Common myeloid progenitor, CD34-positive (primary cell): ENCODE data around the gene DPP10.

Source experiments
- CTCF ChIA-PET: fragments of 350-600 bp; sonication (Branson Sonifier 250); formaldehyde crosslinking; loops from one replicate; lab custom pipeline; 2021; ENCODE audit warnings: antibody characterized with exemption; lab: Charles Lee
- POLR2A ChIA-PET: fragments of 350-600 bp; sonication (Branson Sonifier 250); formaldehyde crosslinking; loops from one replicate; lab custom pipeline; 2021; ENCODE audit warnings: antibody characterized with exemption; lab: Charles Lee
- DNase-seq, 3 donors: peaks; one replicate each; pipeline versions ENCODE4 v3.0.0 to v3.0.0-alpha.2; 2013
- H3K27ac ChIP-seq, 2 experiments: 1 replicate in 1 of 2; 2 replicates in 1 of 2; pipeline ENCODE4 v1.7.0; 2013; ENCODE audit warnings: inconsistent platforms in 2 of 2, low read length in 2 of 2, mild to moderate bottlenecking in 2 of 2, low read depth in 1 of 2, moderate library complexity in 1 of 2; ENCODE audit not compliant: severe bottlenecking in 2 of 2, insufficient read depth in 1 of 2, poor library complexity in 1 of 2
- H3K27me3 ChIP-seq, 5 experiments: replicated peaks in 2 of 5; 1 replicate in 3 of 5; 2 replicates in 2 of 5; pipeline versions ENCODE4 v1.6.1 to v1.7.0; 2013; ENCODE audit warnings: low read length in 4 of 5, mild to moderate bottlenecking in 2 of 5, moderate library complexity in 2 of 5, inconsistent platforms in 1 of 5; ENCODE audit not compliant: insufficient read depth in 5 of 5, control insufficient read depth in 4 of 5
- H3K36me3 ChIP-seq, 4 experiments: 1 replicate in 2 of 4; 2 replicates in 2 of 4; pipeline versions ENCODE4 v1.6.1 to v1.7.0; 2013; ENCODE audit warnings: low read length in 3 of 4, control low read depth in 1 of 4, mild to moderate bottlenecking in 1 of 4; ENCODE audit not compliant: control insufficient read depth in 4 of 4, insufficient read depth in 4 of 4
- H3K4me1 ChIP-seq, 4 experiments: 1 replicate in 3 of 4; 2 replicates in 1 of 4; pipeline versions ENCODE4 v1.6.1 to v1.7.1; 2013; ENCODE audit warnings: low read length in 3 of 4, mild to moderate bottlenecking in 3 of 4, control low read depth in 1 of 4, inconsistent platforms in 1 of 4, moderate library complexity in 1 of 4; ENCODE audit not compliant: control insufficient read depth in 4 of 4, insufficient read depth in 4 of 4; ENCODE audit errors: control extremely low read depth in 1 of 4
- H3K4me3 ChIP-seq, 7 experiments: 1 replicate in 4 of 7; 2 replicates in 3 of 7; pipeline versions ENCODE4 v1.5.1 to v1.7.0; 2013; ENCODE audit warnings: mild to moderate bottlenecking in 7 of 7, low read length in 6 of 7, moderate library complexity in 6 of 7, inconsistent platforms in 2 of 7, low read depth in 2 of 7, control low read depth in 1 of 7; ENCODE audit not compliant: insufficient read depth in 4 of 7, control insufficient read depth in 1 of 7; ENCODE audit errors: extremely low read depth in 1 of 7
- H3K9me3 ChIP-seq, 5 experiments: 1 replicate in 4 of 5; 2 replicates in 1 of 5; pipeline versions ENCODE4 v1.6.1 to v1.7.1; 2013; ENCODE audit warnings: low read length in 4 of 5, mild to moderate bottlenecking in 2 of 5, inconsistent platforms in 1 of 5, low read depth in 1 of 5, moderate library complexity in 1 of 5; ENCODE audit not compliant: control insufficient read depth in 4 of 5, insufficient read depth in 2 of 5; ENCODE audit errors: control extremely low read depth in 1 of 5
- WGBS: methylation state at CpG from one replicate; pipeline ENCODE4 v1.1.5; 2013; ENCODE audit not compliant: insufficient coverage; 5-methylcytosine and 5-hydroxymethylcytosine counted together

The DPP10 gene

DNA sequence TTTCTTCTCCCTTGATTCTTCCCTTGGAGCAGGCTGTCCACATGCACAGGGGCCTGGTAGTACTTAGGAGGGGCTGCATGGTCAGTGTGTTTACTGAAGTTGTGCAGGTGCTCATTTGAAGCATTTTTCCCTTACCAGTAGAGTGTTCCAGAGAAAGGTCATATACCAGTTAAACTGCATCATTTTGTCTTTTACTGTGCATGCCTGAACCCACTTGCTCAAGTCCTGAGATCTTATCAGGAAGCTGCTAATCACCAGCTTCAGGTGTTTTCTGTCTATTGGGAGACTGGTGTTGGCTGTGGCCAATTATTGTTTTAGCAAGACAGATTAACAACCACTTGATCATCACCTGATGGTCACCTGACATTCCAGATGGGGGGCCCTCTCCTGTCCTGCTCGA lies 676.6 kb downstream of the DPP10 start:
- no peaks in the 10 kb centered on the region for H3K36me3 ChIP-seq
- no CpG with 5 or more reads among the region's 1 CpG for WGBS
- H3K4me1 ChIP-seq: no peaks in the 10 kb centered on the region
- H3K27me3 ChIP-seq: no peaks in the 10 kb centered on the region
- no peak for DNase-seq
- H3K27ac ChIP-seq: no peak overlapping the region
- no peak overlapping the region for H3K4me3 ChIP-seq
- CTCF ChIA-PET: no interaction called here
- H3K9me3 ChIP-seq: no peaks in the 10 kb centered on the region
- POLR2A ChIA-PET: no interaction called here

DNA sequence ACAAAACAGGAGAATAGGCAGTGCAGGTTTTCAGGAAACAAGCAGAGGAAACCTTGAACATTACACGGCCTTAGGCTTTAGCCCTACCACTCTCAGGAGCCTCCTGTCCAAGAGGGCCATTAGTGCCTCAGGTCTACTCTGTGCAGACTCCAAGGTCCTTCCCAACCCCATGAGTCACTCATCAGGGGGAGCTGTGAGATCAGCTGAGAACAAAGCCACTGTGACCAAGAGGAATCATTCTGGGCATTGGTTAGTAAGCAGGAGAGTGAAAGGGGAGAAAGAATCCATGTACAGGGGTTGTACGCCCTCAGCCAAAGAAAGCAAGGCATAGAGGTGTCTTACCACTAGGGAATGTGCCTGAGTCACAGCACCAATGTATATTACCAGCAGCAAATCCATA lies 680.3 kb downstream of the DPP10 start:
- Histone ChIP-seq H3K4me1 (no peaks in the 10 kb centered on the region), H3K9me3 (no peaks in the 10 kb centered on the region), H3K36me3 (no peaks in the 10 kb centered on the region), H3K27ac (no peak overlapping the region), H3K4me3 (no peak overlapping the region), H3K27me3 (no peaks in the 10 kb centered on the region)
- WGBS: 100% methylated on average over 1 of the region's 2 CpGs
- DNase-seq: no peak
- ChIA-PET CTCF (no interaction called here), POLR2A (no interaction called here)

DNA sequence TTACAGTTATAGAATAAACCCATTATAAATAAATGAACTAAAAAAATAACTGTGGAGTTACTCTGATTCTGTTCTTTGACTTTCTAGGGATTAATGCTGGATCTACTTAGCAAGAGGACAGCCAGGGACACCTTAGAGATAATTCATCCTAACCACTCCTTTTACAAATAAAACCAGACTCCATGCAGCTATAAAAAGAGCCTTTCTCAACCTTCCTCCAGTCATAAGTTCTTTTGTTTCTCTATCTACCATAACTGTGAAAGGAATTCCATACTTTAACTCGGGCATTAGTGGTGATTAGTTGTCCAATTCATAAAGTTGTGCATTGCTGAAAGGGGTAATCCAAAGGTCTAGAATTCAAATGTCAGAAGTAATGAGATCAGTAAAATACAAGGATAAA lies 682.4 kb downstream of the DPP10 start:
- Histone ChIP-seq H3K4me3 (no peak overlapping the region), H3K36me3 (no peaks in the 10 kb centered on the region), H3K4me1 (no peaks in the 10 kb centered on the region), H3K27me3 (no peaks in the 10 kb centered on the region), H3K27ac (no peak overlapping the region), H3K9me3 (no peaks in the 10 kb centered on the region)
- DNase-seq: no peak
- ChIA-PET CTCF (no interaction called here), POLR2A (no interaction called here)
- WGBS: no CpG with 5 or more reads among the region's 1 CpG

DNA sequence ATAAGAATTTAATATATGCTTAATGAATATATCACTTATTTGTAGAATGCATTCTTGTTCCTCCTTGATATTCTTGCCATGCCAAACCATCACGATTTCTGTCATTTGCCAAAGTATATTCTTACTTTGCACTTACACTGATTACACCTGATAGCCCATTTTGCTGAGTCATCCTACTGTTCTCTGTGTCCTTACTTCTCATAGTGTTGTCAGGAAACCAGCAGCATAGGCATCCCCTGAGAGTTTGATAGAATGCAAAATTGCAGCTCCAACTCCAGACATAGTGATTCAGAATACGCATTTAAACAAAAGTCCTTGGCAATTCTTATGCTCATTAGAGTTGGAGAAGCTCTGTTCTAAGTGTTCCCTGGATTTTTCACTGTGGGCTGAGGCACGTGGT lies 687.1 kb downstream of the DPP10 start:
- H3K4me3 ChIP-seq: peak overlapping the region in 1 of 7 experiments; percentile 7
- H3K36me3 ChIP-seq: no peaks in the 10 kb centered on the region
- H3K4me1 ChIP-seq: no peaks in the 10 kb centered on the region
- WGBS: 90% methylated on average over 2 of the region's 3 CpGs
- no peak overlapping the region for H3K27ac ChIP-seq
- ChIA-PET POLR2A (no interaction called here), CTCF (no interaction called here)
- no peaks in the 10 kb centered on the region for H3K27me3 ChIP-seq
- no peaks in the 10 kb centered on the region for H3K9me3 ChIP-seq
- DNase-seq: no peak

DNA sequence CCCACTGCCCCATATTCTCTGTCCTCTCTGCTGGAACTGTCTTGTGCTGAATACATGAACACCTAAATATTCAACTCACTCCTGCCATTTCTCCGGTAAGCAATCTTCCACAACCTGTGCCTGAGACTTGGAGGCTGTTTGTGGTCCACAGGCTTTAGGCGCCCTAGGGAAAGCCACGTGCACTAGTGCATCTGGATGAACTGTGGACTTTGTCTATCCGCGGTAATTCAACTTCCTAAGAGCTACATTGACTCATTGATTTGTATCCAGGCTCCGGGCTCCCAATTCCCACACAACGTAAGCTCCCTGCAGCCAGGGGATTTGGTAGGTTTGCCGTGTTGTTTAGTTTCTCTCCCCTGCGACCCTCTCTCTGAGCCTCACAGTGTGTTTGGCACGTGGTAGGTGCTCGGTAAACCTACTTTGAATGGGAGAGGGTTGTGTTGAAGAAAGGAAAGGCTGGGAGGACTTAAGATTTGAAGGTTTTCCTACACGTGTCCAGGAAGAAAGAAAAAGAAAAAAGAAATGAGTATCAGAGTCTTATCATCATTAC lies 718.2 kb downstream of the DPP10 start:
- DNase-seq: peak in 1 of 3 donors; percentile 6
- ChIA-PET CTCF (no interaction called here), POLR2A (no interaction called here)
- 65% methylated on average over 8 of the region's 12 CpGs for WGBS
- peaks cover 0 to 16% (median 13%) of the 10 kb centered on the region in 4 experiments for H3K4me1 ChIP-seq
- no peaks in the 10 kb centered on the region for H3K36me3 ChIP-seq
- peaks cover 9 to 52% (median 26%) of the 10 kb centered on the region in 5 experiments for H3K27me3 ChIP-seq
- H3K4me3 ChIP-seq: peak overlapping the region in 5 of 7 experiments; percentile 32 to 60 (median 51)
- peaks cover 0 to 6% (median 2%) of the 10 kb centered on the region in 5 experiments for H3K9me3 ChIP-seq
- no peak overlapping the region for H3K27ac ChIP-seq

DNA sequence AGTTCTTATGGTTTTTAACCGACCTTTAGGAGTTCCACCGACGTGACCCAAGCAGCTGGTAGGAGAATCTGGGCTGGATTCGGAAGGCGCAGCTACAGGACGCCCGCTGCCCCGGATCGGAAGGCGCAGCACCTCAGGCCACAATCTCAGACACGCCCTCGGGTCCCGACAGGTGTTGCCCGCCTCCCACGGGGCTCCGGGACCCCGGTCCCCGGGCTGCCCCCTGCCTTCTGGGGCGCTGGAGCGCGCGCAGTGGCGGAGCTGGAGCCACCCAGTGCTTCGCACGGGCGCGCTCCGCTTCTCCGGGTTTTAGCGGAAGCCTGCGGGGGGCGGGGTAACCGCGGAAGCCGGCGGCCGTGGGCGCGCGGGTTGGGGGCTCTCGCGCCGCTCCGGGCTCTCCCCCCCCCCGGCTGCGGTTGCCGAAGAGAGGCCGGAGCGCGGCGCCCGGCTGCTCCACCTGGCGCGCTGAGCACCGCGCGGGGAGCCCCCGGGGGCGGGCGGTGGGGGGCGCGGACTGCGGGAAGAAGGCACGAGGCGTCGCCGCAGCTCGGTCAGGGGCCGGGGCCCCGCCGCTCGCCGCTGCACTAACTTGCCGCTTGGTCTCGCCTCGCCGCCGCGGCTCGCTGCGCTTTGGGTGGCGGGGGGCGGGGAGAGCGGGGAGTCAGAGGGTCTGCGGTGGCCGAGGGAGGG lies 718.8 kb downstream of the DPP10 start:
- POLR2A ChIA-PET: no interaction called here
- H3K4me3 ChIP-seq: peak overlapping the region in 6 of 7 experiments; percentile 23 to 60 (median 48)

DNA sequence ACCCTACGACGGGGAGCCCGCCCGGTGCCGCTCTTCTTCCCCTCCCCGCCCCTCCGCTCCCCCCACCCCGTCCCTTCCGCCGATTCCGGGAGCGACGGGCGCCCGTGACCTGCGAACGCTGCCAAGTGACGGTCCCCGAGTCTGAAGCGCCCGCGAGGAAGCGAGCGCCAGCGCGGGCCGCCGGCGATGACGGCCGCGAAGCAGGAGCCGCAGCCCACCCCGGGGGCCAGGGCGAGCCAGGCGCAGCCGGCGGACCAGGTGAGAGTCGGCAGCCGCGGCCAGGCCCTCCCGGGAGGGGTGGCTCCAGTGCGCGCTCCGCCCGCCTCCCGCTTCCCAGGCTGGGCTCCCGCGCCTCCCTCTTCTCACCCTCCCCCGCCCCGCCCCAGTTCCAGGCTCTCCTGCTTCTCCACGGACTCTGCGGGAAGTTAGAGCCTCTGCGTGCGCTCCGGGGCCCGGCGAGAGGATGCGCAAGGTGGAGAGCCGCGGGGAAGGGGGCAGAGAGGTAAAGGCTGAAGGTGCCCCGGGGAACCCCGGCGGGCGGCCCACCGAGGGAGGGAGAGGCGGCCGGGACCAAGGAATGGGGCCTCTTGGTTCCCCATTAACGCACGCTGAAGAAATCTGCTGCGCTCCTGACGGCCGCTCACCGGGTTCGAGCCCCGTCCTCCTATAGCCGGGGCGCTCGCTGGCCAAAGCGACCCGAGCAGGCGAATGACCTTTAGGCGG lies 719.5 kb downstream of the DPP10 start:
- peaks cover 0 to 6% (median 2%) of the 10 kb centered on the region in 5 experiments for H3K9me3 ChIP-seq
- ChIA-PET POLR2A (no interaction called here), CTCF (no interaction called here)
- no peak overlapping the region for H3K27ac ChIP-seq
- DNase-seq: peak in 1 of 3 donors; percentile 5
- no peaks in the 10 kb centered on the region for H3K36me3 ChIP-seq
- under 1% methylated on average over 46 of the region's 83 CpGs for WGBS
- H3K4me1 ChIP-seq: peaks cover 0 to 16% (median 13%) of the 10 kb centered on the region in 4 experiments
- H3K27me3 ChIP-seq: peaks cover 9 to 52% (median 26%) of the 10 kb centered on the region in 5 experiments
- peak overlapping the region in 5 of 7 experiments; percentile 42 to 60 (median 51) for H3K4me3 ChIP-seq

More for the DNA sequence above, 718.8 kb downstream of the DPP10 start:
- CTCF ChIA-PET: no interaction called here
- no peaks in the 10 kb centered on the region for H3K36me3 ChIP-seq
- peaks cover 0 to 16% (median 13%) of the 10 kb centered on the region in 4 experiments for H3K4me1 ChIP-seq
- peaks cover 9 to 52% (median 26%) of the 10 kb centered on the region in 5 experiments for H3K27me3 ChIP-seq
- DNase-seq: peak; percentile 26 to 77 (median 64)
- peaks cover 0 to 6% (median 2%) of the 10 kb centered on the region in 5 experiments for H3K9me3 ChIP-seq
- under 1% methylated on average over 66 of the region's 86 CpGs for WGBS
- H3K27ac ChIP-seq: no peak overlapping the region
